Ovary (tissue), 1 donor: ENCODE data around the gene BLVRA.

ENCODE experiments used
- EP300 ChIP-seq: sonication (generic); formaldehyde crosslinking; IDR thresholded peaks from one replicate; pipeline ENCODE4 v1.6.1; 2017; ENCODE audit warnings: antibody characterized with exemption
- POLR2A ChIP-seq: fragments of 450-650 bp; IDR thresholded peaks from one replicate; pipeline ENCODE4 v1.6.1; 2017; ENCODE audit warnings: antibody characterized with exemption, mild to moderate bottlenecking, moderate library complexity

DNA sequence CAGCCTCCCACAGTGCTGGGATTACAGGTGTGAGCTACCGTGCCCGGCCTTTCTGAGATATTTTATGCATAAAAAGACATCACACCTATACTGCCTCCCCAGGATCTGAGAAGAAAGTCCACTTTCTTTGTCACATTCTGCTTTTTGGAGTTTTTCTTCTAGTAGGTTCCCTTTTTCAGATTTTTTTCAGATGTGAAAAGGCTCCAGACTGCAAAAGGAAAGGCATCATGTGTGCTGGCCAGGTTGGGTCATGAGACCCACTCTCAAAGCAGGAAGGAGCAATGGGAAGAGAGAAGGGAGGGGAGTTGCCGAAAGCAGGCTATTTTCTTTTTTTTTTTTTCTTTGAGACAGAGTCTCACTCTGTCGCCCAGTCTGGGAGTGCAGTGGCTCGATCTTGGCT lies 10.8 kb downstream of the BLVRA start:
- TF ChIP-seq EP300 (no peak), POLR2A (no peak)
